Breast epithelium (tissue), 4 donors: ENCODE data around the gene TGFB2. TPM values are rescaled to one million over a fixed set of nuclear protein-coding genes. Genes with fewer than 3 reads are reported as not detected.

Experiments
- DNase-seq, 2 donors: peaks; one replicate each; pipeline ENCODE4 v3.0.0-alpha.2; 2019; ENCODE audit warnings: low spot score in 2 of 2
- H3K27ac ChIP-seq, 2 donors: fragments of 200-600 bp; sonication (generic) in 1 of 2; one replicate each; pipeline ENCODE4 v1.5.1; 2016 to 2019; ENCODE audit warnings: mild to moderate bottlenecking in 1 of 2
- H3K27me3 ChIP-seq, 2 donors: fragments of 200-600 bp; sonication (generic) in 1 of 2; one replicate each; pipeline versions ENCODE4 v1.5.1 to v1.6.0; 2017 to 2019; ENCODE audit warnings: control low read depth in 1 of 2, mild to moderate bottlenecking in 1 of 2
- H3K36me3 ChIP-seq: fragments of 200-600 bp; one replicate; pipeline ENCODE4 v1.5.1; 2019
- H3K4me1 ChIP-seq, 2 donors: fragments of 200-600 bp; sonication (generic); one replicate each; pipeline ENCODE4 v1.5.1; 2016 to 2019; ENCODE audit warnings: control low read depth in 1 of 2
- H3K4me3 ChIP-seq, 3 donors: fragments of 200-600 bp; sonication (generic); 1 replicate in 2 of 3; 2 replicates in 1 of 3; pipeline ENCODE4 v1.5.1; 2016 to 2019; ENCODE audit warnings: mild to moderate bottlenecking in 3 of 3, moderate library complexity in 2 of 3
- H3K9me3 ChIP-seq, 2 donors: fragments of 200-600 bp; sonication (generic) in 1 of 2; one replicate each; pipeline ENCODE4 v1.5.1; 2016 to 2019; ENCODE audit warnings: control low read depth in 1 of 2
- CTCF ChIP-seq, 3 donors: fragments of 450-650 bp; IDR thresholded peaks; one replicate each; pipeline ENCODE4 v1.5.1; 2016 to 2017; ENCODE audit warnings: antibody characterized with exemption in 3 of 3, mild to moderate bottlenecking in 3 of 3, moderate library complexity in 3 of 3
- POLR2A ChIP-seq: fragments of 450-650 bp; IDR thresholded peaks from one replicate; pipeline ENCODE4 v1.6.1; 2016; ENCODE audit warnings: antibody characterized with exemption, mild to moderate bottlenecking, moderate library complexity
- POLR2AphosphoS5 ChIP-seq, 3 donors: sonication (generic); formaldehyde crosslinking; IDR thresholded peaks; one replicate each; pipeline ENCODE4 v1.6.1; 2017; ENCODE audit warnings: antibody characterized with exemption in 3 of 3
- intact Hi-C: fragments of 100-400 bp; cut with DNase I; formaldehyde crosslinking; loops from one replicate; pipeline ENCODE4 v1.15.1; 2023; ENCODE audit warnings: low total_unique reads
- total RNA-seq, 3 donors: library from RNA; depleted of rRNA; stranded (reverse); fragments of >200 nt; gene quantifications; one replicate each; pipeline ENCODE4 v1.1.0, GENCODE V29; 2016

TGFB2 gene
- total RNA-seq, 3 donors from 2014 or later = 1.6 to 10.2 (median 9.5) TPM

GRCh38 chr1:218415726-218416125 is 70.6 kb downstream of the TGFB2 start:
- DNase-seq = no peak
- intact Hi-C loops = no loop called here
- Histone ChIP-seq H3K27me3 (no peaks in the 10 kb centered on the region), H3K27ac (no peak overlapping the region), H3K4me1 (no peaks in the 10 kb centered on the region), H3K4me3 (no peak overlapping the region), H3K9me3 (peaks cover 6 to 10% of the 10 kb centered on the region in 2 donors), H3K36me3 (no peaks in the 10 kb centered on the region)
- TF ChIP-seq POLR2AphosphoS5 (IDR thresholded peaks at IDR 0.05) (no peak), POLR2A (no peak), CTCF (IDR thresholded peaks at IDR 0.05) (no peak)

- intact Hi-C loops = no loop called here
- TF ChIP-seq POLR2AphosphoS5 (IDR thresholded peaks at IDR 0.05) (no peak), POLR2A (no peak), CTCF (IDR thresholded peaks at IDR 0.05) (no peak)
- Histone ChIP-seq H3K9me3 (peaks cover 6 to 10% of the 10 kb centered on the region in 2 donors), H3K36me3 (no peaks in the 10 kb centered on the region), H3K4me1 (no peaks in the 10 kb centered on the region), H3K27me3 (no peaks in the 10 kb centered on the region), H3K27ac (no peak overlapping the region), H3K4me3 (no peak overlapping the region)
- DNase-seq = no peak
These were observed 76.4 kb downstream of the TGFB2 start for GRCh38 chr1:218421531-218421930.

- intact Hi-C loops = no loop called here
- no peaks in the 10 kb centered on the region for H3K27me3 ChIP-seq
- H3K27ac ChIP-seq = no peak overlapping the region
- no peak for DNase-seq
- no peaks in the 10 kb centered on the region for H3K4me1 ChIP-seq
- H3K36me3 ChIP-seq = no peaks in the 10 kb centered on the region
- TF ChIP-seq POLR2A (no peak), POLR2AphosphoS5 (IDR thresholded peaks at IDR 0.05) (no peak), CTCF (IDR thresholded peaks at IDR 0.05) (no peak)
- H3K9me3 ChIP-seq = no peaks in the 10 kb centered on the region
- H3K4me3 ChIP-seq = no peak overlapping the region
These were observed 79.4 kb downstream of the TGFB2 start for GRCh38 chr1:218424502-218424901.

- no peak for TF ChIP-seq POLR2A
- no peak for TF ChIP-seq CTCF (IDR thresholded peaks at IDR 0.05)
- TF ChIP-seq POLR2AphosphoS5 (IDR thresholded peaks at IDR 0.05) = no peak
- Histone ChIP-seq H3K4me1 (no peaks in the 10 kb centered on the region), H3K36me3 (no peaks in the 10 kb centered on the region), H3K9me3 (no peaks in the 10 kb centered on the region), H3K27me3 (no peaks in the 10 kb centered on the region), H3K27ac (no peak overlapping the region), H3K4me3 (no peak overlapping the region)
- intact Hi-C loops = no loop called here
- DNase-seq = no peak
These were observed 80.7 kb downstream of the TGFB2 start for GRCh38 chr1:218425647-218426342.

GRCh38 chr1:218426343-218426657 is 81.2 kb downstream of the TGFB2 start:
- peak in 1 of 2 donors; percentile 50 for DNase-seq
- H3K27me3 ChIP-seq = no peaks in the 10 kb centered on the region
- H3K9me3 ChIP-seq = no peaks in the 10 kb centered on the region
- no peaks in the 10 kb centered on the region for H3K36me3 ChIP-seq
- H3K4me3 ChIP-seq = no peak overlapping the region
- TF ChIP-seq POLR2AphosphoS5 (IDR thresholded peaks at IDR 0.05) = peak in 1 of 3 donors; percentile 48
- TF ChIP-seq POLR2A = no peak
- TF ChIP-seq CTCF (IDR thresholded peaks at IDR 0.05) = no peak
- no peaks in the 10 kb centered on the region for H3K4me1 ChIP-seq
- no peak overlapping the region for H3K27ac ChIP-seq
- intact Hi-C loops = no loop called here
